Ovary (tissue), 9 donors: Measurements from ENCODE around the gene LCE7A. TPM values are rescaled to one million over a fixed set of nuclear protein-coding genes. Genes with fewer than 3 reads are reported as not detected.

Experiments
- DNase-seq, 5 donors: peaks; one replicate each; pipeline ENCODE4 v3.0.0-alpha.2; 2019 to 2020
- H3K27ac ChIP-seq, 2 donors: fragments of 200-600 bp; one replicate each; pipeline versions ENCODE4 v1.5.1 to v1.8.0; 2019 to 2022
- H3K27me3 ChIP-seq: fragments of 200-600 bp; one replicate; pipeline ENCODE4 v1.8.0; 2022
- H3K36me3 ChIP-seq: fragments of 200-600 bp; sonication (generic); one replicate; pipeline ENCODE4 v1.5.1; 2019
- H3K4me1 ChIP-seq: one replicate; pipeline ENCODE4 v1.8.1; 2013; ENCODE audit warnings: mild to moderate bottlenecking, moderate library complexity; ENCODE audit not compliant: insufficient read depth
- H3K4me3 ChIP-seq: fragments of 200-600 bp; sonication (generic); one replicate; pipeline ENCODE4 v1.5.1; 2017
- H3K9me3 ChIP-seq, 2 donors: fragments of 200-600 bp in 1 of 2; sonication (generic) in 1 of 2; one replicate each; pipeline versions ENCODE4 v1.5.1 to v1.8.1; 2013 to 2019; ENCODE audit warnings: mild to moderate bottlenecking in 1 of 2, moderate library complexity in 1 of 2
- EP300 ChIP-seq: sonication (generic); formaldehyde crosslinking; IDR thresholded peaks from one replicate; pipeline ENCODE4 v1.6.1; 2017; ENCODE audit warnings: antibody characterized with exemption
- POLR2A ChIP-seq: fragments of 450-650 bp; IDR thresholded peaks from one replicate; pipeline ENCODE4 v1.6.1; 2017; ENCODE audit warnings: antibody characterized with exemption, mild to moderate bottlenecking, moderate library complexity
- WGBS, 3 donors: extraction: QIAGEN DNeasy Blood & Tissue Kit in 1 of 3; methylation state at CpG; one replicate each; pipeline versions ENCODE4 v1.1.5 to v1.1.7; 2013 to 2017; 5-methylcytosine and 5-hydroxymethylcytosine counted together
- intact Hi-C, 4 donors: fragments of 100-400 bp; cut with DNase I; formaldehyde crosslinking; loops; one replicate each; pipeline versions ENCODE4 v1.11.0 to v1.15.1; 2022 to 2023
- polyA plus RNA-seq, 2 donors: library from polyadenylated mRNA; stranded (reverse); fragments of 200-250 nt in 1 of 2; fragments of 350-450 nt in 1 of 2; fragmentation: Illumina TruSeq in 1 of 2; extraction: RNeasy Lipid Tissue Mini Kit (QIAGEN cat#74804) in 1 of 2; gene quantifications; one replicate each; pipeline ENCODE4 v1.2.3, GENCODE V29; 2013 to 2014
- total RNA-seq, 7 donors: library from RNA; depleted of rRNA in 2 of 7; stranded (reverse); fragments of >200 nt in 2 of 7; fragmentation: NEBNext Ultra II Directional in 3 of 7; extraction: Animal tissue kit (Norgen Biotek cat#: 25700) in 3 of 7; gene quantifications; one replicate each; pipeline versions ENCODE4 v1.1.0 to v1.2.4, GENCODE V29; 2016 to 2023
- TF ChIP-seq, protein P1 (sequence below), 3 donors: fragments of 450-650 bp in 2 of 3; fragments of 200-600 bp in 1 of 3; IDR thresholded peaks; one replicate each; pipeline versions ENCODE4 v1.5.1 to v1.8.0; 2016 to 2022; ENCODE audit warnings: antibody characterized with exemption in 3 of 3, mild to moderate bottlenecking in 1 of 3
- donor health status: DM: no; HTN: no; CAD: no; lungs with moderate emphysema.
- donor health status: DM: no; HTN: no; CAD: no.
- donor health status: Bipolar disorder and iron deficiency.
- donor health status: DM: yes; HTN: yes; CAD: no.
- donor health status: DM: no; HTN: no; CAD: no.
- donor health status: DM: yes; HTN: yes; CAD: no.

Gene LCE7A
- total and polyA plus RNA-seq, 9 donors = not detected

DNA sequence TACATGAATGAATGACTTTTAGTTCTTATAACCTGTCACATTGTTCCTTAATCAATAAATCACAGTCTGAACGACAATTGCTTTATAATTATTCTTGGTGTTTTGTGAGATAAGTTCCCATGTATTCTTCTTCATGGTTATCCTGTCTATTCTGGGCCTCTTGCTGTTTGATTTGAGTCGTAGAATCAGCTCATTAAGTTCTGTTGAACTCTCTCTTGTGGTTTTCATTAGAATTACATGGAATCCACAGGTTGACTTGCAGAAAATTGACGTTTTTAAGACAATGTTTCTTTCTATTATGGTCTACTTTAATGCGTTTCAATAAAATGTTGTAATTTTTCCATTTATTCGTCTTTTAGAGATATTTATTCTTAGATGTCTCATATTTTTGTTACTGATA, 36.5 kb upstream of the LCE7A start:
- TF ChIP-seq EP300 (no peak), POLR2A (no peak)
- TF ChIP-seq, protein P1, sequence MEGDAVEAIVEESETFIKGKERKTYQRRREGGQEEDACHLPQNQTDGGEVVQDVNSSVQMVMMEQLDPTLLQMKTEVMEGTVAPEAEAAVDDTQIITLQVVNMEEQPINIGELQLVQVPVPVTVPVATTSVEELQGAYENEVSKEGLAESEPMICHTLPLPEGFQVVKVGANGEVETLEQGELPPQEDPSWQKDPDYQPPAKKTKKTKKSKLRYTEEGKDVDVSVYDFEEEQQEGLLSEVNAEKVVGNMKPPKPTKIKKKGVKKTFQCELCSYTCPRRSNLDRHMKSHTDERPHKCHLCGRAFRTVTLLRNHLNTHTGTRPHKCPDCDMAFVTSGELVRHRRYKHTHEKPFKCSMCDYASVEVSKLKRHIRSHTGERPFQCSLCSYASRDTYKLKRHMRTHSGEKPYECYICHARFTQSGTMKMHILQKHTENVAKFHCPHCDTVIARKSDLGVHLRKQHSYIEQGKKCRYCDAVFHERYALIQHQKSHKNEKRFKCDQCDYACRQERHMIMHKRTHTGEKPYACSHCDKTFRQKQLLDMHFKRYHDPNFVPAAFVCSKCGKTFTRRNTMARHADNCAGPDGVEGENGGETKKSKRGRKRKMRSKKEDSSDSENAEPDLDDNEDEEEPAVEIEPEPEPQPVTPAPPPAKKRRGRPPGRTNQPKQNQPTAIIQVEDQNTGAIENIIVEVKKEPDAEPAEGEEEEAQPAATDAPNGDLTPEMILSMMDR (IDR thresholded peaks at IDR 0.05) = no peak
- no peaks in the 10 kb centered on the region for H3K4me1 ChIP-seq
- WGBS, 3 donors = 48 to 49% (median 49%) methylated on average over 5 of the region's 5 CpGs
- H3K36me3 ChIP-seq = no peaks in the 10 kb centered on the region
- no peak overlapping the region for H3K4me3 ChIP-seq
- H3K9me3 ChIP-seq = no peaks in the 10 kb centered on the region
- no peak for DNase-seq
- intact Hi-C loops = no loop called here
- H3K27ac ChIP-seq = no peak overlapping the region
- H3K27me3 ChIP-seq = no peaks in the 10 kb centered on the region

DNA sequence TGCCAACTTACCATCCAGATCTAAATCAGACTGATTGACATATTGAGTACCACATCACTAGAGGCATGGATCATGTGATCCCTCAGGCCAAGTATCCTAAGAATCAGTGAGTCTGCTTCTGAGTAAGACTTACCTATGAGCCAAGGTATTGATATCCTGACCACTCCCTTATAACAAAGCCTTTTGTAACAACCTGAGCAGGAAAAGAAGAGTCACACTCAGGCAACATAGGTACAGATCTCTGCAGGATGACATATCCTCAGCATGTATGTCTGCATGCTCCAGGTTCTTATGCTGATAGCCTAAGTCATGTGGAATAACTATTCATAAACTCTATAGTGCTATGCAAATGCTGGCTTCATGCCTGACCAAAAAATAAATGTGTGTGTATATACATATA, 34.8 kb upstream of the LCE7A start:
- no peak overlapping the region for H3K4me3 ChIP-seq
- no peaks in the 10 kb centered on the region for H3K27me3 ChIP-seq
- no peak overlapping the region for H3K27ac ChIP-seq
- intact Hi-C loops = no loop called here
- no peaks in the 10 kb centered on the region for H3K4me1 ChIP-seq
- no peaks in the 10 kb centered on the region for H3K9me3 ChIP-seq
- no peaks in the 10 kb centered on the region for H3K36me3 ChIP-seq
- DNase-seq = no peak
- TF ChIP-seq, protein P1 (IDR thresholded peaks at IDR 0.05) = no peak
- TF ChIP-seq EP300 (no peak), POLR2A (no peak)

DNA sequence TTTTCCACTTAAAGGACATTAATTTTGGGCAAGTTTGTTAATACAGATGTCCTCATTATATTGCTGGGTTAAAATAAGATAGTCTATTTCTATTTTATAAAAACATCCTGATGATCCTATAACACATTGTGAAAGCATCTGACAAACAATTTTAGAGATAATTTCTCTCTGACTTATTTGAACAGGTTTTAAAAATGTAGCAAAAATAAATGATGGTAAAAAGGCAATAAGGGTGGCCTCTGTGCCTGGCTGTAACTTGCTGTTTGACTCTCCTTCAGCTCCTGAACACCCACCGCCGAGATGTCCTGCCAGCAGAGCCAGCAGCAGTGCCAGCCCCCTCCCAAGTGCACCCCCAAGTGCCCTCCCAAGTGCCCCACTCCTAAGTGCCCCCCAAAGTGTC, 32.6 kb upstream of the LCE7A start, which contains the start of gene LCE1A:
TSS of gene LCE1A (plus strand) at position 301 of the 400 bp plus-strand sequence. CDS start at position 301, 0 bp downstream.
- intact Hi-C loops = no loop called here
- TF ChIP-seq, protein P1 (IDR thresholded peaks at IDR 0.05) = no peak
- TF ChIP-seq EP300 = no peak
- no peak for TF ChIP-seq POLR2A
- no peaks in the 10 kb centered on the region for H3K4me1 ChIP-seq
- no peak within 1 kb of the TSS for H3K4me3 ChIP-seq
- H3K36me3 ChIP-seq = no peaks in the 10 kb centered on the region
- 59 to 90% (median 85%) methylated on average over 2 of the region's 2 CpGs for WGBS, 3 donors
- no peak for DNase-seq
- H3K27me3 ChIP-seq = no peaks in the 10 kb centered on the region
- H3K9me3 ChIP-seq = no peaks in the 10 kb centered on the region
- no peak within 1 kb of the TSS for H3K27ac ChIP-seq

- Histone ChIP-seq H3K4me3 (no peak overlapping the region), H3K4me1 (no peaks in the 10 kb centered on the region), H3K9me3 (no peaks in the 10 kb centered on the region), H3K36me3 (no peaks in the 10 kb centered on the region), H3K27ac (no peak overlapping the region), H3K27me3 (no peaks in the 10 kb centered on the region)
- no peak for DNase-seq
- no peak for TF ChIP-seq EP300
- TF ChIP-seq, protein P1 (IDR thresholded peaks at IDR 0.05) = no peak
- no peak for TF ChIP-seq POLR2A
- intact Hi-C loops = no loop called here
- 29 to 46% (median 38%) methylated on average over 2 of the region's 2 CpGs for WGBS, 3 donors
Measured at GRCh38 chr1:152836870-152837269, 22.9 kb upstream of the LCE7A start.
